Measurements from ENCODE around the gene OOSP4B. TPM values are rescaled to one million over a fixed set of nuclear protein-coding genes. Genes with fewer than 3 reads are reported as not detected.
"Not testable (repeated sequence)": the region's sequence is repeated elsewhere in the genome, so short reads cannot be mapped to it uniquely, and the experiment has no call there.

OOSP4B gene
- total RNA-seq, 1 experiment from 2014 or later = not detected

- DNase-seq (ENCODE audit: low spot score) (no peak), ATAC-seq (no peak)
- H3K4me3 Mint-ChIP-seq = no peak within 1 kb of the TSS
- H3K27ac Mint-ChIP-seq = no peak within 1 kb of the TSS
- H3K27me3 Mint-ChIP-seq (ENCODE audit: low read depth) = no peaks in the 10 kb centered on the region
- no peak for TF ChIP-seq AFF4 (CRISPR knock-in tag; IDR thresholded peaks at IDR 0.05; ENCODE audit: borderline replicate concordance)
- TF ChIP-seq MAX (CRISPR knock-in tag; IDR thresholded peaks at IDR 0.05) = no peak
- TF ChIP-seq FOXP1 (CRISPR knock-in tag; IDR thresholded peaks at IDR 0.05; ENCODE audit: borderline replicate concordance) = no peak
- TF ChIP-seq EMX1 (CRISPR knock-in tag; IDR thresholded peaks at IDR 0.05) = no peak
- no peak for TF ChIP-seq CDX4 (CRISPR knock-in tag; IDR thresholded peaks at IDR 0.05; ENCODE audit: borderline replicate concordance)
- TF ChIP-seq HMGXB4 (CRISPR knock-in tag; IDR thresholded peaks at IDR 0.05) = no peak
- TF ChIP-seq USF1 (CRISPR knock-in tag; IDR thresholded peaks at IDR 0.05) = no peak
- no peak for TF ChIP-seq HMGA2 (CRISPR knock-in tag; IDR thresholded peaks at IDR 0.05)
- TF ChIP-seq ZNF532 (CRISPR knock-in tag; IDR thresholded peaks at IDR 0.05; ENCODE audit: borderline replicate concordance) = no peak
- TF ChIP-seq PRRX2 (CRISPR knock-in tag; IDR thresholded peaks at IDR 0.05) = no peak
- ChIA-PET POLR2A (no interaction called here), CTCF (no interaction called here)
- H3K9me3 Mint-ChIP-seq = 0 out of 2 replicates have a peak, but pooled peaks cover 3% of the 10 kb centered on the region
- no peaks in the 10 kb centered on the region for H3K36me3 Mint-ChIP-seq
- peaks cover 7% of the 10 kb centered on the region for H3K4me1 Mint-ChIP-seq
Measured at GRCh38 chr11:60040109-60040508, 23.1 kb downstream of the OOSP4B start, which contains the start of gene OOSP2. TSS of gene OOSP2 (plus strand) at chr11:60040409. CDS start at chr11:60040460, 51 bp downstream.

GRCh38 chr11:60050422-60050821 is 33.4 kb downstream of the OOSP4B start:
- CTCF ChIA-PET; POLR2A ChIA-PET; DNase-seq (ENCODE audit: low spot score); H3K27ac Mint-ChIP-seq; H3K4me1 Mint-ChIP-seq; H3K36me3 Mint-ChIP-seq; ATAC-seq; H3K27me3 Mint-ChIP-seq (ENCODE audit: low read depth); H3K9me3 Mint-ChIP-seq; H3K4me3 Mint-ChIP-seq: not testable (repeated sequence)

- H3K36me3 Mint-ChIP-seq; H3K4me1 Mint-ChIP-seq; H3K27ac Mint-ChIP-seq; H3K9me3 Mint-ChIP-seq; CTCF ChIA-PET; ATAC-seq; H3K27me3 Mint-ChIP-seq (ENCODE audit: low read depth); POLR2A ChIA-PET; H3K4me3 Mint-ChIP-seq; DNase-seq (ENCODE audit: low spot score): not testable (repeated sequence)
Measured at GRCh38 chr11:60050839-60051238, 33.9 kb downstream of the OOSP4B start.

Measured in WTC11 (cell line).